Left kidney (tissue), 2 donors: ENCODE results near the gene CIAPIN1. TPM values are rescaled to one million over a fixed set of nuclear protein-coding genes. Genes with fewer than 3 reads are reported as not detected.
"Not testable (repeated sequence)": the region's sequence is repeated elsewhere in the genome, so short reads cannot be mapped to it uniquely, and the experiment has no call there.

Experiments used
- DNase-seq: peaks from one replicate; pipeline ENCODE4 v3.0.0-alpha.2; 2013
- polyA plus RNA-seq: library from polyadenylated mRNA; unstranded; fragments of 120-200 nt; gene quantifications from one replicate; pipeline ENCODE4 v1.2.1, GENCODE V29; 2013; ENCODE audit not compliant: insufficient read length

The CIAPIN1 gene
- polyA plus RNA-seq, 1 donor: 106 TPM

DNA sequence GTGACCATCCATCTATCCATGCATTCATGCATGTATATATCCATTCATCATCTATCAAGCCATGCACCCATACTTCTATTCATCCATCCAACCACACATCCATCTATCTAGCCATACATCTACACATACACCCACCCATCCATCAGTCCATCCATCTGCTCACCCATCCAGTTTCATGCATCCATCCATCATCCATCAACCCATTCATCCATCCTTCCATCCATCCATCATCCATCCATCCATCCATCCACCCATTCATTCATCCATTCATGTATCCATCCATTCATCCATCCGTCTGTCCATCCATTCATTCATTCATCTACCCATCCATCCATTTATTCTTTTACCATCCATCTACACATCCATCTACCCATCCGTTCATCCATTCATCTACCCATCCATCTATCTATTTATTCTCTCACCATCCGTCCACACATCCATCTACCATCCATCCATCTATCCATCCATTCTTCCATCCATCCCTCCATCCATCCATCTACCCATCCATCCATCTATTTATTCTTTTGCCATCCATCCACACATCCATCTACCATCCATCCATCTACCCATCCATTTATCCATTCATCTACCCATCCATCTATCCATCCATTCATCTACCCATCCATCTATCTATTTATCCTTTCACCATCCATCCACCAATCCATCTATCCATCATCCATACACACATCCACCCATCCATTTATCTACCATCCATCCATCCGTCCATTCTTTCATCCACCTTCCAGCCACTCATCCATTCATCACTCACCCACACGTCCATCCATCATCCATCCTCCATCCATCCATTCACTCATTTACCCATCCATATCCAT is 39.4 kb downstream of the CIAPIN1 start:
- no peak for DNase-seq

- DNase-seq: no peak
These were observed 40.3 kb downstream of the CIAPIN1 start for GRCh38 chr16:57406881-57407280.

GRCh38 chr16:57405097-57405496 is 42.1 kb downstream of the CIAPIN1 start:
- no peak for DNase-seq

GRCh38 chr16:57403965-57404817 is 43.0 kb downstream of the CIAPIN1 start, which contains the start of gene CCL17:
Gene CCL17, plus strand, starts transcription at chr16:57404767. Its CDS starts 9,166 bp downstream, at chr16:57413933.
- no peak for DNase-seq

DNA sequence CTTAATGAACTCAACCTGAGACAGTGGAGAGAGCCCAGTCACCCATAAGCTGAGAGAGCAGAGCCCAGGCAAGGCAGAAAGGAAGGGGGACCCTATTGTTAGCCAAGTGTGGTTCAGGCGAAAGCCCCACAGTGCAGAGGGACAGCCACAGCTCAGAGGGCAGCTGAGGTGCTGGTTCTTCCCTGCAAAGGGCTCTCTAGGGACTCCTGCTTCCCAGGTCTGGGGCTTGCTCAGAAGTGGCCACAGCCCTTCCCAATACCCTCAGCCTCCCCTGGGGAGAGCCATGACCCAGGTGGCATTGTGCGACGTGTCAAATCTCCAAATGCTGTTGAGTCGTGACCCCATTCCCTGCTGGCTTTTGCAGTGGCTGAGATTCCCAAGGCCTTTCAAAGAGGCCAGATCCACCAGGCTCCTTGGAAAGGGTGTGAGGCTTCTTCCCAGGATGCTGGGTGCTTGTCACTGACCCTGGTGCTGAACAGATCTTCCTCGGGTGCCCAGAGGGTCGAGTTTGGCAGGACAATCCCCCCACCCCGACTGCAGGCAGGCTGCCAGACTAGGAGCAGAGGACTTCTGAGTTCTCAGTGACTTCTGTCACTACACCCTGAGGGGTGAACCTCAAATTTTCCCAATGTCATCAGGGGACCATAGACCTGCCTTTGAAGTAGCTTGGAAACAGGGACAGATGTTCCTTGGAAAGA is 45.1 kb downstream of the CIAPIN1 start:
- no peak for DNase-seq

GRCh38 chr16:57397493-57397892 is 49.7 kb downstream of the CIAPIN1 start:
- not testable (repeated sequence) for DNase-seq

GRCh38 chr16:57396786-57397185 is 50.4 kb downstream of the CIAPIN1 start:
- DNase-seq: no peak

DNA sequence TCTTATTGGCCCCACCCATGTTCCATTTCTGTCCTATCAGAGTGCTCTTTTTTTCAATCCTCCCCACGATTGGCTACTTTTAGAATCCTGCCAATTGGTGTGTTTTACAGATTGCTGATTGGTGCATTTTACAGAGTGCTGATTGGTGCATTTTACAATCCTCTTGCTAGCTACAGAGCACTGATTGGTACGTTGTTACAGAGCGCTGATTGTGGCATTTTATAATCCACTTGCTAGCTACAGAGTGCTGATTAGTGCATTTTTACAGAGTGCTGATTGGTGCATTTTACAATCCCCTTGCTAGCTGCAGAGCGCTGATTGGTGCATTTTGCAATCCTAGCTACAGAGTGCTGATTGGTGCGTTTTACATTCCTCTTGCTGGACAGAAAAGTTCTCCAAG is 52.2 kb downstream of the CIAPIN1 start:
- no peak for DNase-seq

GRCh38 chr16:57394444-57394843 is 52.7 kb downstream of the CIAPIN1 start:
- no peak for DNase-seq

GRCh38 chr16:57392694-57393093 is 54.5 kb downstream of the CIAPIN1 start:
- DNase-seq: no peak

- DNase-seq: no peak
These were observed 55.5 kb downstream of the CIAPIN1 start for GRCh38 chr16:57391708-57392107.

GRCh38 chr16:57391300-57391699 is 55.9 kb downstream of the CIAPIN1 start:
- no peak for DNase-seq

DNA sequence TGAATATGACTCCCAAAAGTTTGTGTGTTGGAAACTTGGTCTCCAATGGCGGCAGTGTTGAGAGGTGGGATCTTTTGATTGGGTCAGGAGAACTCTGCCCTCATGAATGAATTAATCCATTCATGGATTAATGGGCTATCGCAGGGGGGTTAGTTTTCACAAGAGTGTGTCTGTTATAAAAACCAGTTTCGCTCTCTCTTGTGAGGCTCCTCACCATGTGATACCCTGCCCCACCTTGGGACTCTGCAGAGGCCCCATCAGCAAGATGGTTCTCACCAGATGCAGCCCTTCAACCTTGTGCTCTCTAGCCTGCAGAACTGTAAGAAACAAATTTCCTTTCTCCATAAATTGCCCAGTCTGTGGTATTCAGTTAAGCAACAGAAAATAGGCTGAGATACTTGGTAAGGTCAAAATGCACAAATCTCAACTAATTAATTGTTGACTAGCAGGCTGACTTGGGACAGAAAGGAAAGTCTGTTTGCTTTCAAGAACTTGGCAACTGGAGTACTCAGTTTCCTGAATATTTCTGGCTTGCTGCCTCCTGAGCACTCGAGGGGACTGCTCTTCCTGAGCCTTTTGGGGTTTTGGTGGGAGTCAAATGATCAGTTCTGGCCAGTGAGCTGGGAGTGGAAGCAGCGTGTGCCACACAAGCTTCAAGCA is 56.4 kb downstream of the CIAPIN1 start:
- DNase-seq: peak; percentile 48

DNA sequence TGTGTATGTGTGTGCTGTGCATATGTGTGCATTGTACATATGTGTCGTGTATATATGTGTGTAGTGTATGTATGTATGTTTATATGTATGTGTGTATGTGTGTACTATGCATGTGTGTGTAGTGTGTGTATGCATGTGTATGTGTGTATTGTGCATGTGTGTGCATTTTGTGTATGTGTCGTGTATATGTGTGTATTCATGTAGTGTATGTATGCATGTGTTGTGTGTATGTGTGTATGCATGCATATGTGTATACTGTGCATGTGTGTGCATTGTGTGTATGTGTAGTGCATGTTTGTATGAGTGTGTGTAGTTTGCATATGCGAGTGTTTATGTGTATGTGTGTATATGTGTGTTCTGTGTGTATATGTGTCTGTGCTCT is 58.1 kb downstream of the CIAPIN1 start:
- no peak for DNase-seq

DNA sequence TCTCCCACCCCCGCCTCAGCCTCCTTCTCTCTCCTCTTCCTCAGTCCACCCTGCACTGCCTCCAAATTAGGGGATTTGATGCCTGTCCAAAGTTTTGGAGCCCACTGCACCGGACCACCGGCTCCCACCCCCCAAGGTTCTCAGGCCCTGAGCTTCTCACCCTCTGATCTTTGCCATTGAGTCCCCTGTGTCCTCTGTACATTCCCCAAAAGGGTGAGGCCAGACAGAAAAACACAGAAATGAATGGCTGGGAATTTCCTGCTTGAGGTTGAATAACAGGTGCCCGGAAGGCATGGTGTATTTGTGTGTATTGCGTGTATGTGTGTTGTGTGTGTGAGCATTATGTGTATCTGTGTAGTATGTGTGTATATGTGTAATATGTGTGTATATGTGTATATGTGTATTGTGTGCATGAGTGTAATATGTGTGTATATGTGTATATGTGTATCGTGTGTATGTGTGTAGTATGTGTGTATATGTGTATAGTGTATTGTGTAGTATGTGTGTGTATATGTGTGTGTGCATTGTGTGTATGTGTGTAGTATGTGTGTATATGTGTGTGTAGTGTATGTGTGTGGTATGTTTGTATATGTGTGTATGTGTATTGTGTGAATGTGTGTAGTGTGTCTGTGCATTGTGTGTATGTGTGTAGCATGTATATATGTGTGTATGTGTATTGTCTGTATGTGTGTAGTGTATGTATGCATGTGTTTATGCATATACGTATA is 58.7 kb downstream of the CIAPIN1 start:
- DNase-seq: no peak

DNA sequence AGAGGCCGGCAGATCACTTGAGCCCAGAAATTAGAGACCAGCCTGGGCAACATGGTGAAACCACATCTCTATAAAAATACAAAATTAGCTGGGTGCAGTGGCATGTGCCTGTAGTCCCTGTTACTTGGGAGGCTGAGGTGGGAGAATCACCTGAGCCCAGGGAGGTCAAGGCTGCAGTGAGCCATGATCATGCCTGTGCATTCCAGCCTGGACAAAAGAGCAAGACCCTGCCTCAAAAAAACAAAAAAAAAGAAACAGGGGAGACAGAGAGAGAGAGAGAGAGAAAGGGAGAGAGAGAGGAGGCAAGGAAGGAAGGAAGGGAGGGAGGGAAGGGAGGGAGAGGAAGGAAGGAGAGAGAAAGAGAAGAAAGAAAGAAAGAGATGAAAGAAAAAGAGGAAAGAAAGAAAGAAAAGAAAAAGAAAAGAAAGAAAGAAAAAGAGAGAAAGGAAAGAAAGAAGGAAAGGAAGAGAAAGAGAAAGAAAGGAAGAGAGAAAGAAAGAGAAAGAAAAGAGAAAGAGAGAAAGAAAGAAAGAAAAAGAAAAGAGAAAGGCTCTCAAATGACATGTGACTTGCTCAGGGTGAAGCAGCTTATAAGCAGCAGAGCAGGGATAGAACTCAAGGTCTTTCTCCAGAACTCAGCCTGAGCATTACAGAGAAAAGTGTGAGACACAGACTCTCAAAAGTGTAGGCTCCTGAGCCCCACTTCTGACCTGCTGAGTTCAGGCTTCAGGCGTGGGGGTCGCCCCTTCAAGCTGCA is 59.4 kb downstream of the CIAPIN1 start:
- no peak for DNase-seq

DNA sequence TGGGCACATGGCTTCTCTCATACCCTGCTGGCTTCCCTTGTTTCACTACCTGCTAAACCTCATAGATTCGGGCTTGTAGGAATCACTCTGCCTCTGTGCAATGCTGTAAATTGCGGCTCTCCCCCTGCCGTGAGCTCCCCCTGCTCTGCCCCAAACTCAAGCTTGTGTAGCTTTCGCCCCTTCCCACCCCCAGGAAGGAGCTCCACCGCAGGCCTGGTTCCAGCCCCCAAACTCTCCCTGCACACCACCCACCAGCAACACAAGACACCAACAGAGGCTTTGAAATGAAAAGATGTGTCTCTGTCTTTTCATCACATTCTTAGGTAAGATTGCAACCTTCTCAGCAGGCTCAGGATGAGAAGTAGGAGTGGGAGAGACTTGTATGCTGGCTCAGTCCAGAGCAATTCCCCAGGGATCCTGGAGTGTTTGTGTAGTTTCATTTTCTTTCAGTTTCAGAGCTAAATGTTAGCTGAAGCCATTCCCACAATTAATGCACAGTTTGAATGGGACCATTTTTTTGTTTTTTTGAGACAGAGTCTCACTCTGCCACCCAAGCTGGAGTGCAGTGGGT is 60.7 kb downstream of the CIAPIN1 start:
- peak; percentile 51 for DNase-seq

- no peak for DNase-seq
These were observed 62.1 kb downstream of the CIAPIN1 start for GRCh38 chr16:57385083-57385482.

DNA sequence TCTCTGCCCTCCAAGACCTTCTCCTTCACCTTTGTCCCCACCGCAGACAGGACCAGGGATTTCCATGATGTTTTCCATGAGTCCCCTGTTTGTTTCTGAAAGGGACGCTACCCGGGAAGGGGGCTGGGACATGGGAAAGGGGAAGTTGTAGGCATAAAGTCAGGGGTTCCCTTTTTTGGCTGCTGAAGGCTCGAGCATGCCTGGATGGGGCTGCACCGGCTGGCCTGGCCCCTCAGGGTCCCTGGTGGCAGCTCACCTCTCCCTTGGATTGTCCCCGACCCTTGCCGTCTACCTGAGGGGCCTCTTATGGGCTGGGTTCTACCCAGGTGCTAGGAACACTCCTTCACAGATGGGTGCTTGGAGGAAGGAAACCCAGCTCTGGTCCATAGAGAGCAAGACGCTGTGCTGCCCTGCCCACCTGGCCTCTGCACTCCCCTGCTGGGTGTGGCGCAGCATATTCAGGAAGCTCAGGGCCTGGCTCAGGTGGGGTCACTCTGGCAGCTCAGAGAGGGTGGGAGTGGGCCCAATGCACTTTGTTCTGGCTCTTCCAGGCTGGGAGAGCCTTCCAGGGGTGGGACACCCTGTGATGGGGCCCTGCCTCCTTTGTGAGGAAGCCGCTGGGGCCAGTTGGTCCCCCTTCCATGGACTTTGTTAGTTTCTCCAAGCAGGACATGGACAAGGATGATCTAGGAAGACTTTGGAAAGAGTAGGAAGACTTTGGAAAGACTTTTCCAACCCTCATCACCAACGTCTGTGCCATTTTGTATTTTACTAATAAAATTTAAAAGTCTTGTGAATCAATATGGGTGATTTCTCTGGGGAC is 62.7 kb downstream of the CIAPIN1 start:
- no peak for DNase-seq
